ENCODE results near the gene CHST7. TPM values are rescaled to one million over a fixed set of nuclear protein-coding genes. Genes with fewer than 3 reads are reported as not detected.

Gene CHST7
- total RNA-seq, 2 donors from 2014 or later, result 8.8 to 28.9 TPM

GRCh38 chrX:46642145-46642544 is 68.6 kb downstream of the CHST7 start:
- H3K4me1 ChIP-seq (replicated peaks), result no peaks in the 10 kb centered on the region
- WGBS, result 40% methylated on average over 4 of the region's 4 CpGs
- H3K36me3 ChIP-seq, result no peaks in the 10 kb centered on the region
- no peak overlapping the region for H3K4me3 ChIP-seq
- H3K27me3 ChIP-seq (replicated peaks; ENCODE audit: insufficient read depth), result no peaks in the 10 kb centered on the region
- TF ChIP-seq CTCF (IDR thresholded peaks at IDR 0.05) (peak in 3 of 4 experiments; percentile 29 to 42 (median 31)), POLR2A (IDR thresholded peaks at IDR 0.05) (no peak), POLR2AphosphoS5 (IDR thresholded peaks at IDR 0.05) (no peak)
- H3K27ac ChIP-seq, result no peak overlapping the region
- no peaks in the 10 kb centered on the region for H3K9me3 ChIP-seq
- intact Hi-C loops (cut with DNase I), result no loop called here
- no peak for DNase-seq (ENCODE audit: low spot score)

- intact Hi-C loops (cut with DNase I), result no loop called here
- Histone ChIP-seq H3K27me3 (replicated peaks; ENCODE audit: insufficient read depth) (no peaks in the 10 kb centered on the region), H3K36me3 (no peaks in the 10 kb centered on the region), H3K27ac (no peak overlapping the region), H3K4me1 (replicated peaks) (no peaks in the 10 kb centered on the region), H3K9me3 (no peaks in the 10 kb centered on the region), H3K4me3 (no peak overlapping the region)
- WGBS, result 88% methylated on average over 3 of the region's 3 CpGs
- no peak for TF ChIP-seq CTCF (IDR thresholded peaks at IDR 0.05)
- no peak for TF ChIP-seq POLR2AphosphoS5 (IDR thresholded peaks at IDR 0.05)
- TF ChIP-seq POLR2A (IDR thresholded peaks at IDR 0.05), result no peak
- no peak for DNase-seq (ENCODE audit: low spot score)
Measured at GRCh38 chrX:46643636-46644035, 70.1 kb downstream of the CHST7 start.

DNA sequence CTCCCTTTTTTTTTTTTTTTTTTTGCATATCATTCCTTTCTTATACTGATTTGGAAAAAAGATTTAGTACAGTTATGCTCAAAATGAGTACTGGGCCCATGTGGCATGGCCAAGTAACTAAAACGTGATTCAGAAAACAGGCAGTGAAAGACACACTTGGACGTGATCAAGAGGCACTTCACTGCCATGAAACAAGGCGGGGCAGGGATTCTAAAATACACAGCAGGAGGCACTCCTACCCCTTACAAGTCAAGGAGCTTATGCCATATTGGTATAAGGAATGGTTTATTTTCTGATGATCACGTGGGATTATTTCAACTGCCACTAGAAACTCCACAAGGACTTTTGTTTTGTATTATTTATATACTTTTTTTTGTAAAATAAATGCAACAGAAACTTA is 72.0 kb downstream of the CHST7 start:
- TF ChIP-seq POLR2AphosphoS5 (IDR thresholded peaks at IDR 0.05), result no peak
- TF ChIP-seq CTCF (IDR thresholded peaks at IDR 0.05), result no peak
- no peak for TF ChIP-seq POLR2A (IDR thresholded peaks at IDR 0.05)
- Histone ChIP-seq H3K27ac (no peak overlapping the region), H3K27me3 (replicated peaks; ENCODE audit: insufficient read depth) (no peaks in the 10 kb centered on the region), H3K9me3 (no peaks in the 10 kb centered on the region), H3K36me3 (no peaks in the 10 kb centered on the region), H3K4me3 (no peak overlapping the region), H3K4me1 (replicated peaks) (no peaks in the 10 kb centered on the region)
- 88% methylated on average over 4 of the region's 4 CpGs for WGBS
- DNase-seq (ENCODE audit: low spot score), result no peak
- intact Hi-C loops (cut with DNase I), result no loop called here

DNA sequence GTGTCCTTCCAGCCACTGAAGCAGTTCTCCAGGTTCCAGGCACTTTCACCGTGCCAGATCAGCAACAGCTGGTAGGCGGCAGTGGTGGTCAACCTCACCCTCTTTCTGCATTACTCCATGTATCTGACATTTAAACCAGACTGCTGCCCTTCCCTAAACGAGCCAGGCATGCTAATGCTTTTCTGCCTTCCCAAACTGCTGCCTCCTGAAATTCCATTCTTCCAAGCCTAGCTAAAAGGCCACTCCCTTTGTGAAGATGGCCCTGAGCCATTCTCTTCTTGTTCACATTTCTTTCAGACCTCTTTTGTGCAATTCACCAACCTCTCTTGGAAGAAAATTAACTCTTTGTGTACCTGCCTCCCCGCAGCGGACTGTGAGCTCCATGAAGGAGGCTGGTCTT is 73.7 kb downstream of the CHST7 start:
- TF ChIP-seq POLR2A (IDR thresholded peaks at IDR 0.05) (no peak), CTCF (IDR thresholded peaks at IDR 0.05) (no peak), POLR2AphosphoS5 (IDR thresholded peaks at IDR 0.05) (no peak)
- H3K9me3 ChIP-seq, result no peaks in the 10 kb centered on the region
- 92% methylated on average over 4 of the region's 5 CpGs for WGBS
- no peak for DNase-seq (ENCODE audit: low spot score)
- H3K27me3 ChIP-seq (replicated peaks; ENCODE audit: insufficient read depth), result no peaks in the 10 kb centered on the region
- H3K4me1 ChIP-seq (replicated peaks), result no peaks in the 10 kb centered on the region
- intact Hi-C loops (cut with DNase I), result no loop called here
- no peak overlapping the region for H3K27ac ChIP-seq
- no peak overlapping the region for H3K4me3 ChIP-seq
- H3K36me3 ChIP-seq, result no peaks in the 10 kb centered on the region

Small RNAs within 50 kb of the gene (small RNA-seq; reads per million reads assigned to genes)
- gene RF00017, result 0 reads per million in 2 donors

Other genes starting within 250 kb of the CHST7 start
- gene ZNF674, start 28.3 kb upstream of the CHST7 start, total RNA-seq, result 1 to 10 TPM; 4.9 to 8.1 TPM
- 10 to 100 TPM; 16.5 to 36.5 TPM for gene SLC9A7, start 185.4 kb downstream of the CHST7 start, total RNA-seq

Measured in prostate gland (tissue), 2 donors.